OCI-LY1 (cell line): ENCODE results near the gene PKIG.

ENCODE experiments used
- H2AFZ ChIP-seq: fragments of 200-600 bp; sonication (generic), shearing (Covaris generic); 2 replicates; pipeline ENCODE4 v1.6.0; 2014; ENCODE audit warnings: antibody characterized with exemption, mild to moderate bottlenecking, low read length
- H3F3A ChIP-seq: fragments of 200-600 bp; sonication (generic), shearing (Covaris generic); 2 replicates; pipeline ENCODE4 v1.6.0; 2014; ENCODE audit warnings: mild to moderate bottlenecking, antibody characterized with exemption, low read length, moderate library complexity; ENCODE audit not compliant: insufficient read depth
- H3K27ac ChIP-seq: fragments of 200-600 bp; sonication (generic); 2 replicates; pipeline ENCODE4 v1.5.1; 2014; ENCODE audit warnings: low read length, mixed run types, mild to moderate bottlenecking, low read depth; ENCODE audit not compliant: poor library complexity, severe bottlenecking
- H3K27me3 ChIP-seq: fragments of 200-600 bp; sonication (generic); 2 replicates; pipeline ENCODE4 v1.6.0; 2014; ENCODE audit warnings: antibody characterized with exemption, mild to moderate bottlenecking, low read length, moderate library complexity; ENCODE audit not compliant: insufficient read depth
- H3K36me3 ChIP-seq: fragments of 200-600 bp; sonication (generic); 2 replicates; pipeline ENCODE4 v1.6.1; 2014; ENCODE audit warnings: mild to moderate bottlenecking, antibody characterized with exemption, low read length, moderate library complexity, mixed read lengths; ENCODE audit not compliant: insufficient read depth
- H3K4me1 ChIP-seq: fragments of 200-600 bp; sonication (generic); 2 replicates; pipeline ENCODE4 v1.5.1; 2014; ENCODE audit warnings: mild to moderate bottlenecking, low read length, moderate library complexity; ENCODE audit not compliant: insufficient read depth, severe bottlenecking
- H3K4me2 ChIP-seq: fragments of 200-600 bp; sonication (generic), shearing (Covaris generic); 2 replicates; pipeline ENCODE4 v1.6.1; 2014; ENCODE audit warnings: low read length
- H3K4me3 ChIP-seq: fragments of 200-600 bp; sonication (generic); 2 replicates; pipeline ENCODE4 v1.5.1; 2014; ENCODE audit warnings: low read length, low read depth, mild to moderate bottlenecking, mixed read lengths; ENCODE audit not compliant: poor library complexity, severe bottlenecking
- H3K79me2 ChIP-seq: fragments of 200-600 bp; shearing (Covaris generic); 2 replicates; pipeline ENCODE4 v1.6.1; 2016; ENCODE audit warnings: mixed run types, low read length, mixed read lengths; ENCODE audit not compliant: insufficient read depth
- H3K9ac ChIP-seq: fragments of 200-600 bp; sonication (generic), shearing (Covaris generic); 2 replicates; pipeline ENCODE4 v1.6.1; 2014; ENCODE audit warnings: mild to moderate bottlenecking, low read length, mixed read lengths
- H3K9me2 ChIP-seq: fragments of 200-600 bp; sonication (generic), shearing (Covaris generic); 2 replicates; pipeline ENCODE4 v1.6.1; 2014; ENCODE audit warnings: low read depth, mild to moderate bottlenecking, low read length, mixed read lengths
- H3K9me3 ChIP-seq: fragments of 200-600 bp; shearing (Covaris generic); 2 replicates; pipeline ENCODE4 v1.6.1; 2014; ENCODE audit warnings: low read length, mixed read lengths
- H4K20me1 ChIP-seq: fragments of 200-600 bp; sonication (generic), shearing (Covaris generic); 2 replicates; pipeline ENCODE4 v1.6.0; 2016; ENCODE audit warnings: mild to moderate bottlenecking, low read length; ENCODE audit not compliant: insufficient read depth
- CTCF ChIP-seq: fragments of 200-600 bp; sonication (generic), shearing (Covaris generic); IDR thresholded peaks from 2 replicates; pipeline ENCODE4 v1.5.1; 2017; ENCODE audit warnings: mild to moderate bottlenecking, antibody characterized with exemption, low read length, moderate library complexity, mixed read lengths
- EZH2 ChIP-seq: fragments of 200-600 bp; sonication (generic), shearing (Covaris generic); IDR thresholded peaks from 2 replicates; pipeline ENCODE4 v1.8.0; 2017; ENCODE audit warnings: borderline replicate concordance, mixed run types, mild to moderate bottlenecking, antibody characterized with exemption, low read length, moderate library complexity, mixed read lengths

Gene PKIG

GRCh38 chr20:44648579-44648978, 66.2 kb downstream of the PKIG start:
- peaks cover 3% of the 10 kb centered on the region; the same call in 1 of the 2 replicates for H3K27me3 ChIP-seq
- no peaks in the 10 kb centered on the region for H3K9me3 ChIP-seq
- no peak overlapping the region; the same call in 1 of the 2 replicates for H3K9ac ChIP-seq
- H3K36me3 ChIP-seq = no peaks in the 10 kb centered on the region; the same call in 1 of the 2 replicates
- no peak overlapping the region for H3K4me3 ChIP-seq
- no peaks in the 10 kb centered on the region for H3K9me2 ChIP-seq
- no peaks in the 10 kb centered on the region for H3F3A ChIP-seq
- no peak for TF ChIP-seq CTCF
- no peak for TF ChIP-seq EZH2
- no peak overlapping the region for H2AFZ ChIP-seq
- no peaks in the 10 kb centered on the region for H4K20me1 ChIP-seq
- no peaks in the 10 kb centered on the region for H3K79me2 ChIP-seq
- H3K4me1 ChIP-seq = peaks cover 86% of the 10 kb centered on the region
- H3K27ac ChIP-seq = peak overlapping the region; percentile 95
- peak overlapping the region; percentile 2; the same call in 1 of the 2 replicates for H3K4me2 ChIP-seq

DNA sequence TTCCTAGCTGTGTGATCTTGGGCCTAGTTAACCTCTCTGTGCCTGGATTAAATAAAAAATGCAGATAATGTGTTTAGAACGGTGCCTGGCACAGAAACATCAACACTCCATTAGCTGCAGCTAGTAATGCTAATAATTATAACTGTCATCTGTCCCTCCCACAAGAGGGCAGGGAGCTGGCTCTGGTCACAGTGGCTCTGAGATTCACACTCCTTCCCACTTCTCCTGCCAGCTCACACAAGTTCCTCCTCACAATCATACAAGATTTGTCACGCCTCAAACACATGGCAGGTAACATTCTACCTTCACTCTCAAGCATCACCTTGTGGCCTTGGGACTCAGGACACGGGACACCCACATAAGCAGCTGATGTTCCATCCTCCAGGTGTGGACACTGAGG, 66.7 kb downstream of the PKIG start:
- Histone ChIP-seq H3K4me2 (peak overlapping the region; percentile 2; the same call in 1 of the 2 replicates), H3K79me2 (no peaks in the 10 kb centered on the region), H3K9me3 (no peaks in the 10 kb centered on the region), H3K9me2 (no peaks in the 10 kb centered on the region), H3K4me3 (no peak overlapping the region), H3K36me3 (no peaks in the 10 kb centered on the region; the same call in 1 of the 2 replicates), H3K27ac (peak overlapping the region; percentile 95), H4K20me1 (no peaks in the 10 kb centered on the region), H3K4me1 (peaks cover 80% of the 10 kb centered on the region), H3K9ac (no peak overlapping the region), H3F3A (no peaks in the 10 kb centered on the region), H2AFZ (no peak overlapping the region), H3K27me3 (peaks cover 5% of the 10 kb centered on the region; the same call in 1 of the 2 replicates)
- TF ChIP-seq CTCF = no peak
- no peak for TF ChIP-seq EZH2

GRCh38 chr20:44649976-44650375, 67.6 kb downstream of the PKIG start:
- no peaks in the 10 kb centered on the region for H4K20me1 ChIP-seq
- H3K9me2 ChIP-seq = no peaks in the 10 kb centered on the region
- H2AFZ ChIP-seq = no peak overlapping the region
- no peaks in the 10 kb centered on the region for H3K79me2 ChIP-seq
- TF ChIP-seq EZH2 = no peak
- no peak for TF ChIP-seq CTCF
- peak overlapping the region; percentile 81 for H3K4me3 ChIP-seq
- H3F3A ChIP-seq = no peaks in the 10 kb centered on the region
- H3K9me3 ChIP-seq = no peaks in the 10 kb centered on the region
- H3K9ac ChIP-seq = no peak overlapping the region; the same call in 1 of the 2 replicates
- H3K27me3 ChIP-seq = peaks cover 12% of the 10 kb centered on the region; the same call in 1 of the 2 replicates
- peaks cover 72% of the 10 kb centered on the region for H3K4me1 ChIP-seq
- peak overlapping the region; percentile 33 for H3K27ac ChIP-seq
- H3K36me3 ChIP-seq = no peaks in the 10 kb centered on the region; the same call in 1 of the 2 replicates
- peak overlapping the region; percentile 95 for H3K4me2 ChIP-seq
